IMR-90 (cell line): ENCODE data around the gene PREP. TPM values are rescaled to one million over a fixed set of nuclear protein-coding genes. Genes with fewer than 3 reads are reported as not detected.

Source experiments
- ATAC-seq: fragments of 200-7000 bp; cut with Tn5 transposase; 2 replicates; pipeline ENCODE4 v1.9.1; 2020; ENCODE audit warnings: low read depth, mild to moderate bottlenecking, moderate library complexity
- BruUV-seq: library from RNA; stranded (reverse); fragments of 400-500 nt; replicated peaks from 2 replicates; lab custom pipeline; 2021; lab: Mats Ljungman, UMichigan
- CTCF ChIA-PET: fragments of 300-600 bp; formaldehyde crosslinking; extraction: SDS; loops from one replicate; lab custom pipeline; 2021; ENCODE audit warnings: antibody characterized with exemption; lab: Yijun Ruan, JAX
- POLR2A ChIA-PET: fragments of 300-600 bp; sonication (Branson Sonifier 250); formaldehyde crosslinking; loops from one replicate; lab custom pipeline; 2022; ENCODE audit warnings: antibody characterized with exemption; ENCODE audit not compliant: unreplicated experiment; lab: Charles Lee
- DNase-seq: peaks from one replicate; pipeline ENCODE4 v3.0.0; 2013
- H2AFZ ChIP-seq: replicated peaks from 2 replicates; pipeline ENCODE3; 2013; ENCODE audit warnings: low read length, mild to moderate bottlenecking; ENCODE audit not compliant: poor library complexity
- H2AK5ac ChIP-seq: 2 replicates; pipeline ENCODE4 v1.6.1; 2013; ENCODE audit warnings: low read depth, low read length, inconsistent platforms
- H2AK9ac ChIP-seq: replicated peaks from 2 replicates; pipeline ENCODE3; 2013; ENCODE audit warnings: mild to moderate bottlenecking, low read depth, low read length, moderate library complexity; ENCODE audit not compliant: poor library complexity
- H2BK120ac ChIP-seq: 2 replicates; pipeline ENCODE4 v1.6.1; 2013; ENCODE audit warnings: low read depth, low read length, inconsistent platforms
- H2BK15ac ChIP-seq: 3 replicates; pipeline ENCODE4 v1.6.1; 2013; ENCODE audit warnings: low read depth, low read length, inconsistent platforms
- H2BK20ac ChIP-seq: 2 replicates; pipeline ENCODE4 v1.6.1; 2013; ENCODE audit warnings: low read depth, mild to moderate bottlenecking, inconsistent platforms, low read length, moderate library complexity
- H2BK5ac ChIP-seq: 2 replicates; pipeline ENCODE4 v1.6.1; 2013; ENCODE audit warnings: mild to moderate bottlenecking, low read depth, low read length, inconsistent platforms; ENCODE audit not compliant: poor library complexity, severe bottlenecking
- H3K14ac ChIP-seq: replicated peaks from 2 replicates; pipeline ENCODE4 v1.6.1; 2013; ENCODE audit warnings: low read depth, low read length, inconsistent platforms
- H3K18ac ChIP-seq: 2 replicates; pipeline ENCODE4 v1.6.1; 2013; ENCODE audit warnings: low read depth, low read length, control low read depth
- H3K23ac ChIP-seq: 2 replicates; pipeline ENCODE4 v1.6.1; 2013; ENCODE audit warnings: low read depth, low read length, inconsistent platforms
- H3K27ac ChIP-seq: 2 replicates; pipeline ENCODE4 v1.5.1; 2013; ENCODE audit warnings: mild to moderate bottlenecking, control low read depth, low read length; ENCODE audit not compliant: insufficient read depth
- H3K27me3 ChIP-seq: 2 replicates; pipeline ENCODE4 v1.6.1; 2013; ENCODE audit warnings: low read length; ENCODE audit not compliant: control insufficient read depth, insufficient read depth
- H3K36me3 ChIP-seq: 2 replicates; pipeline ENCODE4 v1.6.1; 2013; ENCODE audit warnings: low read length, mixed read lengths; ENCODE audit not compliant: control insufficient read depth, insufficient read depth
- H3K4ac ChIP-seq: 2 replicates; pipeline ENCODE4 v1.6.1; 2013; ENCODE audit warnings: low read depth, low read length, inconsistent platforms
- H3K4me1 ChIP-seq: 2 replicates; pipeline ENCODE4 v1.6.1; 2013; ENCODE audit warnings: low read length, mixed read lengths; ENCODE audit not compliant: control insufficient read depth, insufficient read depth
- H3K4me2 ChIP-seq: 2 replicates; pipeline ENCODE4 v1.6.1; 2013; ENCODE audit warnings: low read depth, mild to moderate bottlenecking, control low read depth, low read length, moderate library complexity
- H3K4me3 ChIP-seq: 2 replicates; pipeline ENCODE4 v1.5.1; 2013; ENCODE audit warnings: low read depth, mild to moderate bottlenecking, control low read depth, low read length, moderate library complexity; ENCODE audit not compliant: insufficient read depth
- H3K56ac ChIP-seq: 2 replicates; pipeline ENCODE4 v1.6.1; 2013; ENCODE audit warnings: low read length, inconsistent platforms; ENCODE audit not compliant: insufficient read depth; ENCODE audit errors: extremely low read depth
- H3K79me1 ChIP-seq, 2 experiments: 2 replicates each; pipeline ENCODE4 v1.6.1; 2013; ENCODE audit warnings: low read length in 2 of 2, inconsistent platforms in 1 of 2, low read depth in 1 of 2
- H3K9ac ChIP-seq: 2 replicates; pipeline ENCODE4 v1.6.1; 2013; ENCODE audit warnings: low read depth, low read length, control low read depth
- H3K9me1 ChIP-seq: 2 replicates; pipeline ENCODE4 v1.6.1; 2013; ENCODE audit warnings: low read length, inconsistent platforms; ENCODE audit not compliant: insufficient read depth
- H3K9me3 ChIP-seq: 2 replicates; pipeline ENCODE4 v1.6.1; 2013; ENCODE audit warnings: low read length; ENCODE audit not compliant: control insufficient read depth, insufficient read depth
- H4K20me1 ChIP-seq: 2 replicates; pipeline ENCODE4 v1.6.1; 2013; ENCODE audit warnings: low read length, inconsistent platforms; ENCODE audit not compliant: insufficient read depth
- H4K5ac ChIP-seq: 2 replicates; pipeline ENCODE4 v1.6.1; 2013; ENCODE audit warnings: mild to moderate bottlenecking, low read depth, low read length, control low read depth
- H4K8ac ChIP-seq, 2 experiments: 2 replicates each; pipeline ENCODE4 v1.6.1; 2013; ENCODE audit warnings: low read depth in 2 of 2, low read length in 2 of 2, control low read depth in 1 of 2, inconsistent platforms in 1 of 2
- H4K91ac ChIP-seq: 2 replicates; pipeline ENCODE4 v1.6.1; 2013; ENCODE audit warnings: low read depth, low read length, inconsistent platforms; ENCODE audit not compliant: insufficient read depth
- BHLHE40 ChIP-seq: fragments of 150-350 bp; IDR thresholded peaks from 2 replicates; pipeline ENCODE4 v1.6.1; 2016; ENCODE audit warnings: mild to moderate bottlenecking, low read depth, low read length
- CEBPB ChIP-seq: IDR thresholded peaks from 2 replicates; pipeline ENCODE4 v1.6.1; 2012; ENCODE audit warnings: low read depth, low read length, improper control_type of control experiment
- CHD1 ChIP-seq: IDR thresholded peaks from 2 replicates; pipeline ENCODE4 v1.6.1; 2012; ENCODE audit warnings: low read depth, low read length, improper control_type of control experiment
- CTCF ChIP-seq: conservative IDR thresholded peaks from 2 replicates; pipeline ENCODE4 v1.5.1; 2012; ENCODE audit warnings: mild to moderate bottlenecking, low read depth, low read length, improper control_type of control experiment
- ELK1 ChIP-seq: fragments of 150-350 bp; IDR thresholded peaks from 2 replicates; pipeline ENCODE4 v1.6.1; 2016; ENCODE audit warnings: low read depth, mild to moderate bottlenecking, low read length, moderate library complexity, borderline replicate concordance
- FOS ChIP-seq: fragments of 150-350 bp; IDR thresholded peaks from 2 replicates; pipeline ENCODE4 v1.6.1; 2016; ENCODE audit warnings: low read depth, low read length
- MAFK ChIP-seq: IDR thresholded peaks from 2 replicates; pipeline ENCODE4 v1.6.1; 2012; ENCODE audit warnings: low read depth, low read length, improper control_type of control experiment
- MAZ ChIP-seq: IDR thresholded peaks from 2 replicates; pipeline ENCODE4 v1.6.1; 2012; ENCODE audit warnings: low read depth, mild to moderate bottlenecking, low read length, improper control_type of control experiment, moderate library complexity, borderline replicate concordance
- MXI1 ChIP-seq: IDR thresholded peaks from 2 replicates; pipeline ENCODE4 v1.6.1; 2012; ENCODE audit warnings: low read depth, mild to moderate bottlenecking, low read length, moderate library complexity, borderline replicate concordance
- NFE2L2 ChIP-seq: fragments of 150-350 bp; IDR thresholded peaks from 2 replicates; pipeline ENCODE4 v1.6.1; 2016; ENCODE audit warnings: low read depth, mild to moderate bottlenecking, low read length
- POLR2A ChIP-seq: IDR thresholded peaks from 2 replicates; pipeline ENCODE4 v1.6.1; 2012; ENCODE audit warnings: mild to moderate bottlenecking, low read depth, low read length
- RAD21 ChIP-seq: IDR thresholded peaks from 2 replicates; pipeline ENCODE4 v1.6.1; 2012; ENCODE audit warnings: low read length, improper control_type of control experiment
- RCOR1 ChIP-seq: IDR thresholded peaks from 2 replicates; pipeline ENCODE4 v1.6.1; 2012; ENCODE audit warnings: mild to moderate bottlenecking, low read length, improper control_type of control experiment; ENCODE audit not compliant: insufficient replicate concordance
- RFX5 ChIP-seq: IDR thresholded peaks from 2 replicates; pipeline ENCODE4 v1.8.0; 2012; ENCODE audit warnings: low read depth, mild to moderate bottlenecking, low read length, moderate library complexity
- SMC3 ChIP-seq: fragments of 150-350 bp; IDR thresholded peaks from 2 replicates; pipeline ENCODE4 v1.6.1; 2016; ENCODE audit warnings: low read depth, mild to moderate bottlenecking, antibody characterized with exemption, low read length, moderate library complexity
- USF2 ChIP-seq: fragments of 150-350 bp; IDR thresholded peaks from 2 replicates; pipeline ENCODE4 v1.6.1; 2017; ENCODE audit warnings: mild to moderate bottlenecking, antibody characterized with exemption, low read length, low read depth
- WGBS, 2 experiments: methylation state at CpG; one replicate each; pipeline versions ENCODE4 v1.1.5 to v1.1.7; 2013; ENCODE audit warnings: missing lambda C conversion rate in 2 of 2; ENCODE audit not compliant: insufficient read length in 1 of 2; ENCODE audit errors: extremely low coverage in 2 of 2; 5-methylcytosine and 5-hydroxymethylcytosine counted together
- dilution Hi-C: fragments of 300-500 bp; cut with HindIII; formaldehyde crosslinking; loops from one replicate; pipeline ENCODE4 v1.14.3; 2018; ENCODE audit warnings: low sequenced_read_pairs; ENCODE audit not compliant: unreplicated experiment
- in situ Hi-C: fragments of 300-500 bp; cut with MboI; formaldehyde crosslinking; loops from 3 replicates; pipeline ENCODE4 v1.14.3; 2019; ENCODE audit warnings: low sequenced_read_pairs, inconsistent platforms, mixed read lengths
- intact Hi-C: fragments of 100-400 bp; cut with micrococcal nuclease; formaldehyde crosslinking; loops from 2 replicates; pipeline ENCODE4 v1.10.0; 2022
- polyA plus RNA-seq, 3 experiments: library from polyadenylated mRNA; depleted of rRNA; stranded (reverse); fragments of >200 nt; gene quantifications; 2 replicates each; pipeline ENCODE4 v1.2.3, GENCODE V29; 2012; ENCODE audit warnings: low replicate concordance in 1 of 3
- total RNA-seq: library from RNA; depleted of rRNA; stranded (reverse); fragments of >200 nt; gene quantifications from 2 replicates; pipeline ENCODE4 v1.2.3, GENCODE V29; 2012

Gene PREP
- total and polyA plus RNA-seq, 2 of the 4 experiments (the other 2 are of a cell fraction): 21.0 to 25.7 TPM

GRCh38 chr6:105305521-105305920, 97.4 kb downstream of the PREP start:
- no peak overlapping the region for H3K9ac ChIP-seq
- H2AK5ac ChIP-seq: no peak overlapping the region
- ChIA-PET CTCF (interaction anchor here (0.7 kb wide), 1 partner anchor 10 kb away, joined by 3 read pairs; no protein-coding TSS in a partner anchor), POLR2A (no interaction called here)
- no peaks in the 10 kb centered on the region for H3K4me1 ChIP-seq
- H2AK9ac ChIP-seq: no peak overlapping the region
- no peak overlapping the region for H2BK20ac ChIP-seq
- H3K9me1 ChIP-seq: no peaks in the 10 kb centered on the region
- H3K4ac ChIP-seq: no peak overlapping the region
- WGBS, 2 experiments: 60% methylated on average over 1 of the region's 1 CpG; no CpG with 5 or more reads in 1 of the 2 experiments
- TF ChIP-seq CHD1 (no peak), USF2 (no peak), RAD21 (no peak), RCOR1 (no peak), MAFK (no peak), CEBPB (no peak), NFE2L2 (no peak), RFX5 (no peak), ELK1 (no peak), BHLHE40 (no peak), MAZ (no peak), CTCF (no peak), SMC3 (no peak), FOS (no peak), MXI1 (no peak), POLR2A (no peak)
- ATAC-seq (no peak), DNase-seq (no peak)
- no peak overlapping the region for H2AFZ ChIP-seq
- no peak overlapping the region for H2BK120ac ChIP-seq
- BruUV-seq: no TSS peak
- H4K8ac ChIP-seq: no peak overlapping the region
- no peak overlapping the region for H3K14ac ChIP-seq
- no peaks in the 10 kb centered on the region for H4K20me1 ChIP-seq
- H4K5ac ChIP-seq: no peak overlapping the region
- H3K56ac ChIP-seq: no peak overlapping the region
- no peak overlapping the region for H3K18ac ChIP-seq
- intact Hi-C loops: no loop called here
- no peak overlapping the region for H3K27ac ChIP-seq
- in situ Hi-C loops: no loop called here
- no peak overlapping the region for H3K23ac ChIP-seq
- no peak overlapping the region for H4K91ac ChIP-seq
- no peak overlapping the region for H2BK15ac ChIP-seq
- no peak overlapping the region for H3K4me3 ChIP-seq
- H3K9me3 ChIP-seq: no peaks in the 10 kb centered on the region
- no peak overlapping the region for H2BK5ac ChIP-seq
- H3K4me2 ChIP-seq: no peak overlapping the region
- H3K27me3 ChIP-seq: no peaks in the 10 kb centered on the region
- peaks cover 4% of the 10 kb centered on the region; the same call in 1 of the 2 replicates for H3K36me3 ChIP-seq
- dilution Hi-C loops: no loop called here
- H3K79me1 ChIP-seq: no peaks in the 10 kb centered on the region; a peak in 1 of 4 replicates
